ENCODE data around the gene FNIP1.

FNIP1 gene

DNA sequence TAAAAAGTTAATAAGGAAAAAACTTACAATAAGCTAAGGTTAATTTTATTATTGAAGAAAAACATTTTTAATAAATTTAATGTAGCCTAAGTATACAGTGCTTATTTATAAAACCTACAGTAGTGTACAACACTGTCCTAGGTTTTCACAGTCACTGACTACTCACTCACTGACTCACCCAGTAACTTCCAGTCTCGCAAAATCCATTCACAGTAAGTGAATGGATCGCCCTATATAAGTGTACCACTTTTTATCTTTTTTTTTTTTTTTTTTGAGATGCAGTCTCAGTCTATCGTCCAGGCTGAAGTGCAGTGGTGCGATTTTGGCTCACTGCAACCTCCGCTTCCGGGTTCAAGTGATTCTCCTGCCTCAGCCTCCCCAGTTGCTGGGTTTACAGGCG lies 47.7 kb downstream of the FNIP1 start:
- no peak for DNase-seq (ENCODE audit: low read depth)
- in situ Hi-C loops (cut with HindIII; ENCODE audit: low sequenced_read_pairs), result no loop called here
- TF ChIP-seq, protein P1, sequence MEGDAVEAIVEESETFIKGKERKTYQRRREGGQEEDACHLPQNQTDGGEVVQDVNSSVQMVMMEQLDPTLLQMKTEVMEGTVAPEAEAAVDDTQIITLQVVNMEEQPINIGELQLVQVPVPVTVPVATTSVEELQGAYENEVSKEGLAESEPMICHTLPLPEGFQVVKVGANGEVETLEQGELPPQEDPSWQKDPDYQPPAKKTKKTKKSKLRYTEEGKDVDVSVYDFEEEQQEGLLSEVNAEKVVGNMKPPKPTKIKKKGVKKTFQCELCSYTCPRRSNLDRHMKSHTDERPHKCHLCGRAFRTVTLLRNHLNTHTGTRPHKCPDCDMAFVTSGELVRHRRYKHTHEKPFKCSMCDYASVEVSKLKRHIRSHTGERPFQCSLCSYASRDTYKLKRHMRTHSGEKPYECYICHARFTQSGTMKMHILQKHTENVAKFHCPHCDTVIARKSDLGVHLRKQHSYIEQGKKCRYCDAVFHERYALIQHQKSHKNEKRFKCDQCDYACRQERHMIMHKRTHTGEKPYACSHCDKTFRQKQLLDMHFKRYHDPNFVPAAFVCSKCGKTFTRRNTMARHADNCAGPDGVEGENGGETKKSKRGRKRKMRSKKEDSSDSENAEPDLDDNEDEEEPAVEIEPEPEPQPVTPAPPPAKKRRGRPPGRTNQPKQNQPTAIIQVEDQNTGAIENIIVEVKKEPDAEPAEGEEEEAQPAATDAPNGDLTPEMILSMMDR (IDR thresholded peaks at IDR 0.05; ENCODE audit: low read depth, low read length, missing control alignments), result no peak
- H3K4me3 ChIP-seq (ENCODE audit: low read depth, low read length), result no peak overlapping the region

DNA sequence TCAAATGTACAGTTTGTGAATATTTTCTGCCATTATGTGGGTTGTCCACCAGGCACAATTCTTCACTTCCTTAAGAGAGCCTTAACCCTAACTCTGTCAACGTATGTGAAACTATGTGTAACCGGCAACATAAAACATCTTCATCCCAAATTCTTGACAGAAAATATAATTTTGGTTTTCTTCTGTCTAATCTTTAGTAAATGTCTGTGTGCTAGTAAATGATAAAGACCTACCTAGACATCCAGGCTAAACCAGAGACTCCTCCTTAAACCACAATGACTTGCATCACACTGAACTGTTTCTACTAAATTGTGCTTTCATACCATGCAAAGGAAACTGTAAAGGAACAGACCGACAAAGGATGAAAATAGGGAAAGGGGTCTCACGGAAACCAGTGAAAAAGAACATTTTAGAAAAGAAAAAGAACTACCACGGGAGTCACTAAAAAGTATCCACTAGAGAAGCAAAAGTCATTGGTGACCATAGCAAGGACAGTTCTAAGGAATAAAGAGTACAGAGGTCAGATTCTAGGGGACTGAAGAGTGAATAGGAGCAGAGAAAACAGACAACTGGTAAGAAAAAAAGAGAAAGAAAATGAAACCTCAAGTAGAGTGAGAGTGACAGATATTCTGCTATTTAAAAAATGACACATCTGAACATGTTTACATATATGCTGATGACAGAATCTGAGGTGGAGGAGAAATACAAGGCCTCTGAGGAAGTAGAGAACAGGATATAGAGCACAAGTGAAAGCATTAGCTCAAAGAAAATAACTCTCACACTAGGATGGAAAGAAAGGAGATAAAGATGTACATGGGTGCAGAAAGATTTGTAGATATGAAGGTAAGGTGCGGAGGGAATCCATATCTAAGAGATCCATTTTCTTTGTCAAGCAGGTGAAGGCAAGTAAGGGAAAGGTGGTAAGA lies 49.4 kb downstream of the FNIP1 start:
- DNase-seq (ENCODE audit: low read depth), result no peak
- TF ChIP-seq, protein P1 (IDR thresholded peaks at IDR 0.05; ENCODE audit: low read depth, low read length, missing control alignments), result no peak
- no peak overlapping the region for H3K4me3 ChIP-seq (ENCODE audit: low read depth, low read length)
- in situ Hi-C loops (cut with HindIII; ENCODE audit: low sequenced_read_pairs), result no loop called here

DNA sequence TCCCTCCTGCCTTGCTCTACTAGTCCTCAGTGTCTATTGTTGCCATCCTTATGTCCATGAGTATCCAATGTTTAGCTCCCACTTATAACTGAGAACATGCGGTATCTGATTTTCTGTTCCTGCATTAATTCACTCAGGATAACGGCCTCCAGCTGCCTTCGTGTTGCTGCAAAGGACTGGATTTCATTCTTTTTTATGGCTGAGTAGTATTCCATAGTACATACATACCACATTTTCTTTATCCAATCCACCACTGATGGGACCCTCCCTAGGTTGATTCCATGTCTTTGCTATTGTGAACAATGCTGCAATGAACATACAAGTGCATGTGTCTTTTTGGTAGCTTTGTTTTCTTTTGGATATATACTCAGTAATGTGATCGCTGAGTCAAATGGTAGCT lies 50.4 kb downstream of the FNIP1 start:
- TF ChIP-seq, protein P1 (IDR thresholded peaks at IDR 0.05; ENCODE audit: low read depth, low read length, missing control alignments), result no peak
- DNase-seq (ENCODE audit: low read depth), result no peak
- no peak overlapping the region for H3K4me3 ChIP-seq (ENCODE audit: low read depth, low read length)
- in situ Hi-C loops (cut with HindIII; ENCODE audit: low sequenced_read_pairs), result no loop called here

DNA sequence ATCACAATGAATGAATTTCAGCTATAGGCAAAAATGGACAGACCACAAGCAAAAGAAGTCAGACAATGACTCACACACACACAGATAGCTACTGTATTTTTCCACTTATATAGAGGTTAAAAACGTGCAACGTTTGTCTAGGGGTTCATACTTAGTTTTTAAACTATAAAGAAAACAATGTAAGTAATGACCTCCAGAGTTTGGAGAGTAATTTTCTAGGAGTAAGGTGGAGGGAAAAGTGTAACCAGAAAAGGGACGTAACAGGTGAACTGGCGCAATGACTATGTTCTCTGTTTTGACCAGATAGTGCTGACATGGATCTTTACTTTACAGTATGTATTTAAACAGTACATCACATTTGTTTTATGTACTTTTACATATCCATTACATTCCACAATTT lies 51.1 kb downstream of the FNIP1 start:
- in situ Hi-C loops (cut with HindIII; ENCODE audit: low sequenced_read_pairs), result no loop called here
- no peak overlapping the region for H3K4me3 ChIP-seq (ENCODE audit: low read depth, low read length)
- DNase-seq (ENCODE audit: low read depth), result no peak
- TF ChIP-seq, protein P1 (IDR thresholded peaks at IDR 0.05; ENCODE audit: low read depth, low read length, missing control alignments), result no peak

DNA sequence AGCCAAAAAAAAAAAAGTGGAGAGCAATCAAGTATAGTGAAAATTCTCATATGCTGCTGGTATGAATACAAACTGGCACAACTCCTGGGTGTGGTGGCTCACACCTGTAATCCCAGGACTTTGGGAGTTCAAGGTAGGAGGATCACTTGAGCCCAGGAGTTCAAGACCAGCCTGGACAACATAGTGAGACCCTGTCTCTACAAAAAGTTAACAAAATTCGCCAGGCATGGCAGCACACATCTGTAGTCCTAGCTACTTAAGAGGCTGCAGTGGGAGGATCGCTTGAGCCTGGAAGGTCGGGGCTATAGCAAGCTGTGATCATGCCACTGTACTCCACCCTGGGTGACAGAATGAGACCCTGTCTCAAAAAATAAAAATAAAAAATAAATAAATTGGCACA lies 51.7 kb downstream of the FNIP1 start:
- H3K4me3 ChIP-seq (ENCODE audit: low read depth, low read length), result no peak overlapping the region
- DNase-seq (ENCODE audit: low read depth), result no peak
- in situ Hi-C loops (cut with HindIII; ENCODE audit: low sequenced_read_pairs), result no loop called here
- TF ChIP-seq, protein P1 (IDR thresholded peaks at IDR 0.05; ENCODE audit: low read depth, low read length, missing control alignments), result no peak

DNA sequence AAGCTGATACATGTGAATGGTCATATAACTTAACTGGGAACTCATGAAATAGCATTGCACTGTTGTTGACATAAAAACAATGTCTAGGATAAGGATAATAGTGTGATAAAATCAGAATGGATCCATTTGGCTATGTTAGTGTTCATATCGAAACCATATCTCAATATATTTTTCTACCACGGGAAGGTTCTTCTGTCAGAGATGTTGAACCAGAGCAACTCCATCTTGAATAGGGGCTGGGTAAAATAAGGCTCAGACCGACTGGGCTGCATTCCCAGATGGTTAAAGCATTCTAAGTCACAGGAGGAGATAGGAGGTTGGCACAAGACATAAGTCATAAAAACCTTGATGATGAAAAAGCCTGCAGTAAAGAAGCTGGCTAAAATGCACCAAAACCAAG lies 56.3 kb downstream of the FNIP1 start:
- TF ChIP-seq, protein P1 (IDR thresholded peaks at IDR 0.05; ENCODE audit: low read depth, low read length, missing control alignments), result no peak
- in situ Hi-C loops (cut with HindIII; ENCODE audit: low sequenced_read_pairs), result no loop called here
- DNase-seq (ENCODE audit: low read depth), result no peak
- no peak overlapping the region for H3K4me3 ChIP-seq (ENCODE audit: low read depth, low read length)
